ENCODE data around the gene PTX4.

- TF ChIP-seq SMC3 (IDR thresholded peaks at IDR 0.05; ENCODE audit: low read depth, low read length), result no peak
- TF ChIP-seq GATA2 (CRISPR knock-in tag; IDR thresholded peaks at IDR 0.05), result no peak
- TF ChIP-seq CTCF (IDR thresholded peaks at IDR 0.05), result no peak
- no peak for TF ChIP-seq POLR2AphosphoS5 (IDR thresholded peaks at IDR 0.05; ENCODE audit: low read depth, low read length)
- TF ChIP-seq MAX (IDR thresholded peaks at IDR 0.05; ENCODE audit: low read depth), result no peak
- no peak for TF ChIP-seq YY1 (IDR thresholded peaks at IDR 0.05; ENCODE audit: low read depth)
- no peak for TF ChIP-seq EP300 (IDR thresholded peaks at IDR 0.05; ENCODE audit: borderline replicate concordance in 1 of 2, low read depth in 1 of 2, low read length in 1 of 2)
- no peak for TF ChIP-seq MEF2A (IDR thresholded peaks at IDR 0.05; ENCODE audit: borderline replicate concordance, low read depth)
- TF ChIP-seq EZH2phosphoT487 (IDR thresholded peaks at IDR 0.05; ENCODE audit: borderline replicate concordance, low read depth), result no peak
- no peak for TF ChIP-seq REST (IDR thresholded peaks at IDR 0.05; ENCODE audit: low read depth, low read length)
- no peak for TF ChIP-seq RCOR1 (IDR thresholded peaks at IDR 0.05; ENCODE audit: low read length)
- no peak for TF ChIP-seq GABPA (IDR thresholded peaks at IDR 0.05; ENCODE audit: low read depth)
- no peak for TF ChIP-seq FOXM1 (IDR thresholded peaks at IDR 0.05; ENCODE audit: low read depth)
- no peak for TF ChIP-seq CHD2 (IDR thresholded peaks at IDR 0.05; ENCODE audit: low read length, partially characterized antibody)
Observed at GRCh38 chr16:1465567-1465915, 23.2 kb downstream of the PTX4 start.
